ENCODE data around the gene DNAH6.

Gene DNAH6

GRCh38 chr2:84687498-84688149 is 171.3 kb downstream of the DNAH6 start:
- no peak for TF ChIP-seq CTCF (conservative IDR thresholded peaks at IDR 0.05; ENCODE audit: low read depth, low read length)
- no peak overlapping the region for H3K4me3 ChIP-seq (ENCODE audit: low read length)
- DNase-seq (ENCODE audit: low read depth) = no peak

GRCh38 chr2:84690225-84690624 is 173.9 kb downstream of the DNAH6 start:
- DNase-seq (ENCODE audit: low read depth) = no peak
- TF ChIP-seq CTCF (conservative IDR thresholded peaks at IDR 0.05; ENCODE audit: low read depth, low read length) = no peak
- H3K4me3 ChIP-seq (ENCODE audit: low read length) = no peak overlapping the region

GRCh38 chr2:84694088-84694622 is 177.9 kb downstream of the DNAH6 start:
- H3K4me3 ChIP-seq (ENCODE audit: low read length) = no peak overlapping the region
- TF ChIP-seq CTCF (conservative IDR thresholded peaks at IDR 0.05; ENCODE audit: low read depth, low read length) = no peak
- DNase-seq (ENCODE audit: low read depth) = no peak

- no peak overlapping the region for H3K4me3 ChIP-seq (ENCODE audit: low read length)
- no peak for TF ChIP-seq CTCF (conservative IDR thresholded peaks at IDR 0.05; ENCODE audit: low read depth, low read length)
- peak; percentile 15 for DNase-seq (ENCODE audit: low read depth)
These were observed 181.6 kb downstream of the DNAH6 start for GRCh38 chr2:84697895-84698294.

- TF ChIP-seq CTCF (conservative IDR thresholded peaks at IDR 0.05; ENCODE audit: low read depth, low read length) = no peak
- no peak for DNase-seq (ENCODE audit: low read depth)
These were observed 183.7 kb downstream of the DNAH6 start for GRCh38 chr2:84700006-84700405.

GRCh38 chr2:84701880-84702279 is 185.6 kb downstream of the DNAH6 start:
- no peak for TF ChIP-seq CTCF (conservative IDR thresholded peaks at IDR 0.05; ENCODE audit: low read depth, low read length)
- no peak overlapping the region for H3K4me3 ChIP-seq (ENCODE audit: low read length)
- peak; percentile 52 for DNase-seq (ENCODE audit: low read depth)

More at GRCh38 chr2:84700006-84700405, 183.7 kb downstream of the DNAH6 start:
- no peak overlapping the region for H3K4me3 ChIP-seq (ENCODE audit: low read length)

GRCh38 chr2:84702941-84703340 is 186.6 kb downstream of the DNAH6 start:
- H3K4me3 ChIP-seq (ENCODE audit: low read length) = no peak overlapping the region
- no peak for TF ChIP-seq CTCF (conservative IDR thresholded peaks at IDR 0.05; ENCODE audit: low read depth, low read length)
- no peak for DNase-seq (ENCODE audit: low read depth)

Measured in retinal pigment epithelial cell (primary cell).